ENCODE measurements around the gene OBP2B.
A peak's percentile ranks its signal among the peaks of the same experiment; 100 is the strongest.

OBP2B gene

DNA sequence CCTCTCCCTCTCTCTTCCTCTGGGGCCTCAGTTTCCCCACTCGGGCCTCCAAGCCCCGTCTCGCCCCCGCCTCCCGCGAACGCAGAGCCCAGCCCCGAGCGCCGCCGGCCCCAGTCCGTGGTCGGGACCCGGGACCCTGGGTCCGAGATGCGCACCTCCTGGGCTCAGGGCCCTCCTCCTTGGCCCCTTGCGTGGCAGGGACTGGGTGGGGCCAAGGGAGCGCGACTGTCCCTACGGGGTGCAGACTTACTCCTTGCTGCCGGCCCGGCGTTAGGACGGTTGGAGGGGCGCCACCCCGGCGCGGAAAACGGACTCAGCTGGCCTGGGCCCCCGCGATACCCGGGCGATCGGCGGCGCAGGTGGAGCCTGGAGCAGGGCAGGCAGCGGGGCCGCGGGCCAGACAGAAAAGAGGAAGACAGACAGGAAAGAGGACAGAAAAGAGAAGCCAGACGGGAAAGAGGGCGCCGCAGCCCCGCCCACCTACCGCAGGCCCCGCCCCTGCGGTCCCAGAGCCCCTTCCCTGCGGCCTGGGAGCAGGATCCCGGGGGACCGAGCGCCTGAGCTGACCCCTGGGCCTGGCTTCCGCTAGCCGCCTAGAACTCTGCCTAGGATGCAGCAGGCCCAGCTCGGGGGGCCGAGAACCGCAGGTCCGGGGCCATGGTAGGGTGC, 45.4 kb downstream of the OBP2B start, which contains the start of gene GBGT1:
Gene GBGT1, minus strand, starts transcription at position 411 of the 669 bp plus-strand sequence. CDS start 1,502 bp downstream, outside the sequence.
- DNase-seq = no peak

DNA sequence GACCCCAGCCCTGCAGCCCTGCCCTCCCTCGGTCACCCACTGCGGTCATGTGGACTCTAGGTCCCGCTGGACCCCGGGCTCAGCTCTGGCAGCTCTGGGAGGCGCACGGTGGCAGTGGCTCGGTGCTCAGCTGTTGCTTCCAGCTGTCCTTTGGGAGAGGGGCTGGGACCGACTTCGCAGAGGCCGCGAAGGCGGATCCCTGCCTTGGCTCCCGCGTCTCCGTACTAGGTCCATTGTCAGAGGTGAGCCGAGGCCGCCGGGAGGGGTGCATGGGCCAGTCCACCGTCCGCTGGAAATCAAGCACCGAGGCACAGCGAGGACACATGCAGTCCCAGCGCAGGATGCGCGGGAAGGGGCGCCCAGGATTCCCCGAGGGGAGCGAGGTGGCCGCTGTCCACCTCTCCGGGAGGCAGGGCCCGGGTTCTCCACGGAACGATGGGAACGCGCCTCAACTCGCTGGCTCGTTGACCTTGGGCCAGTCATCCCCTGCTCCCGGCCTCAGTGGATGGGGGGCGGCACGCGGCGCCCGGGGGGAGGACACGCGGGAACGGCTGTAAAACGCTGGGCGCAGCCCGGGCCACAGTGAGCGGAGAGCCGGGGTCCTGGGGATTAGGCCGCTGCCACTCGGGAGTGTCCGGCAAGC, 46.1 kb downstream of the OBP2B start:
- no peak for DNase-seq

DNA sequence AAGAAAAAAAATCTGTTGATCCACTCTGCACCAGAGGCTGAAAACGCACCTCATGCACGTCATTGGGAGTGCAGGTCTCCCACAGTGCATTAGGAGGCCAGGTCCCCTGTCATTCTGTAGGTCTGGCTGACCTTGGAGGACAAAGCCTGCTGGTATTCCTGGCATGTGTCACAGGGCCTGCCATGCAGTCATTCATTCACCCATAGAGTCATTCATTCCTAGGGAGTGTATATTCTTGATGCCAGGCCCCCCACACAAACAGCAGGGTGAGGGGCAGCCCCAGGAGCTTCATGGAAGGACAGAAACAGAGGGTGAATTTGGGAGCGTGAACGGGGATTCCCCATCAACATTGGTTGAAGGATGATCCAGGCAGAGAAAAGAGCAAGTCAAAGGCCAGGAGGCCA, 47.5 kb downstream of the OBP2B start:
- DNase-seq = no peak

DNA sequence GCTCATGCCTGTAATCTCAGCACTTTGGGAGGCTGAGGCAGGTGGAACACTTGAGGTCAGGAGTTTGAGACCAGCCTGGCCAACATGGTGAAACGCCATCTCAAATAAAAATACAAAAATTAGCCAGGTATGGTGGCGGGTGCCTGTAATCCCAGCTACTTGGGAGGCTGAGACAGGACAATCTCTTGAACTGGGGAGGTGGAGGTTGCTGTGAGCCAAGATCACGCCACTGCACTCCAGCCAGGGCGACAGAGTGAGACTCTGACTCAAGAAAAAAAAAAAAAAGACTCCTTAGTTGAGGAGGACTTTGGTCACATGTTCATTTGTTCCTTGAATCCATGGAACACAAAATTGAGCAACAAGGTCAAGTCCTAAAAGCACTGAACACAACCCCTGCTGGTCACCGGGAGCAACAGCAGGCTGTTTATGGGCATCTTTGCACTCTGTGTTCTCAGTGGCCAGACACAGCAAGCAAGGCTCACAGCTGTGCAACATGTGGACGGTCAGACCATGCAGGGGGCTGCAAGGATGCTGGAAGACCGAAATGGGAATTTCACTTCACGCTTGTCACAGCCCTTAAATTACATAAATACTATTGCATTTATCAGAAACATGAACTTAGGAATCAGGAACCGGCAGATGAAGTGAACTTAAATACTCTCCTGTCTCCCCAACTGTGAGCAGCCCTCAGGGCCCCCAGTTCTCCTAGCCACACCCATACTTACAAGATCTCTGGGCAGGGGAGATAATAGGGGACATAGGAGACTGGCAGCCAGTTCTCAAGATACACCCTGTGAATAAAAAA, 48.1 kb downstream of the OBP2B start:
- peak; percentile 39 for DNase-seq

DNA sequence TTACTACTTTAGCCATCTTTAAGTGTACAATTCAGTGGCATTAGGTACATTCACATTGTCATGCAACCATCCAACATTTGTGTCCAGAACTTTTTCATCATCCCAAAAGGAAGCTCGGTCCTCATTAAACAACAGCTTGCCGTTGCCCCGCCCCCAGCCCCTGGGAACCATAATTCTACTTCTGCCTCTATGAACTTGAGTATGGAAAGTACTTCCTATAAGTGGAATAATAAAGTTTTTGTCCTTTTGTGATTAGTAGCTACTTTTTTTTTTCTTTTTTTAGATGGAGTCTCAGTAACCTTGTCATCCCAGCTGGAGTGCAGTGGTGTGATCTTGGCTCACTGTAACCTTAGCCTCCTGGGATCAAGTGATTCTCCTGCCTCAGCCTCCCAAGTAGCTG, 50.4 kb downstream of the OBP2B start:
- DNase-seq = no peak
